ENCODE data around the gene TMCO4.
A peak's percentile ranks its signal among the peaks of the same experiment; 100 is the strongest.

TMCO4 gene

GRCh38 chr1:19682901-19683300 is 116.8 kb downstream of the TMCO4 start:
- no peak for DNase-seq

DNA sequence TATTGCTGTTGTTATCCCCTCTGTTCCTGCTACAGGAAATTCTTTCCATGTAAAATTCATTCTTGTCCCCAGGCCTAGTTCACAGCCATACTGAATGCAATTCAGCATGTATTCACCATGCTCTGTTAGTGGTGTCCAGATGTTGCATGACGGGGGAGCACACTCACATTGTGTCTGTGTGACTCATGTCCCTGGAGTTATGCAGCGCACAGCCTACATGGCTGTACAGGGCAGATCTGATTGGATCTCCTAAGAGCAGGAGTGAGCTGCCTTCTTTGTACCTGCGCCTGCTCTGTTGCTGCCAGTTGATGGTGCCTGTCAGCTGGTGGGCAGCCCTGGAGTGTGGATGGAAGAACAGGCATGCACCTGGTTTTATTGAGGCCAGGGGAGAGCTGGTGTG is 117.5 kb downstream of the TMCO4 start:
- no peak for DNase-seq

GRCh38 chr1:19680644-19681043 is 119.1 kb downstream of the TMCO4 start:
- DNase-seq: no peak

DNA sequence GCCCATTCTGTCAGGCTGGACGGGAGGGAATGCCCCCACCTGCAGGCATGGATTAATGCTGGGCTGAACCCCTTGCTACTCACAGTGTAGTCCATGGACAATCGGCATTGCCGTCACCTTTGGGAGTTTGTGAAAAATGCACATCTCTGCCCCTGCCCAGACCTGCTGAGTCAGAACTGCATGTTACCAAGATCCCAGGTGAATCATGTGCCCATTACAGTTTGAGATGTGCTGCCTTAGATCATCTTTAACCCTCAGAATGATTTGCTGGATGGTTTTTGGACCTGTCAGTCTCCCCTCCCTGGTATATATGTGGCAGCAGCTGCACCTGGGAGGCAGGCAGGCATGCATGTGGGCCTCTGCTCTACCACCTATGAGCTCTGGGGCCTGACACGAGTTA is 120.0 kb downstream of the TMCO4 start:
- no peak for DNase-seq

DNA sequence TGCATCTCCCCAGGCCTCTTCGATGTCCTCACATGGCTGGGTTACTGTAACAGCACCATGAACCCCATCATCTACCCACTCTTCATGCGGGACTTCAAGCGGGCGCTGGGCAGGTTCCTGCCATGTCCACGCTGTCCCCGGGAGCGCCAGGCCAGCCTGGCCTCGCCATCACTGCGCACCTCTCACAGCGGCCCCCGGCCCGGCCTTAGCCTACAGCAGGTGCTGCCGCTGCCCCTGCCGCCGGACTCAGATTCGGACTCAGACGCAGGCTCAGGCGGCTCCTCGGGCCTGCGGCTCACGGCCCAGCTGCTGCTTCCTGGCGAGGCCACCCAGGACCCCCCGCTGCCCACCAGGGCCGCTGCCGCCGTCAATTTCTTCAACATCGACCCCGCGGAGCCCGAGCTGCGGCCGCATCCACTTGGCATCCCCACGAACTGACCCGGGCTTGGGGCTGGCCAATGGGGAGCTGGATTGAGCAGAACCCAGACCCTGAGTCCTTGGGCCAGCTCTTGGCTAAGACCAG is 120.7 kb downstream of the TMCO4 start:
- DNase-seq: no peak

GRCh38 chr1:19678493-19678892 is 121.2 kb downstream of the TMCO4 start:
- no peak for DNase-seq

DNA sequence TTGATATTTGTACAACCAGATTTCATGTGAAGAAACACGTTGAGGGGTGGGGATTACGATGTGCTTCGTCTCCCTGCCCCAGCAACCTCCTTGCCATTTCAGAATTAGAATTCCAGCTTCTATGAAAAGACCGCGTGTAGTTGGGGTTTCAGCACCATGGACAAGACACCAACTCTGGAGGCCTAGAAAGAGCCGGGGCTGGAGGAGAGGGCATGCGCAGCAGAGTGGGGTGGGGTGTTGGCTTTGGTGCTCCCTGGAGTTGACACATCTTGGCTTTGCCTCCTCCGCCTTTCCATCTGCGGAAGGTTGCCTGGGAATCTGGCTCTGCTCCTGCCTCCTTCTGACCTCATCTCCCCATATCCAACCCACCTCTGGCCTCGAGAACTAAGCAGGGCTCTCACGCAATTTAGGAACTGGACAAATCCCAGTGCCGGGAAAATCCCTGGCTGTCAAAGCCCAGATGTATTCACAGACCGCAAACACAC is 123.2 kb downstream of the TMCO4 start:
- DNase-seq: peak; percentile 74

DNA sequence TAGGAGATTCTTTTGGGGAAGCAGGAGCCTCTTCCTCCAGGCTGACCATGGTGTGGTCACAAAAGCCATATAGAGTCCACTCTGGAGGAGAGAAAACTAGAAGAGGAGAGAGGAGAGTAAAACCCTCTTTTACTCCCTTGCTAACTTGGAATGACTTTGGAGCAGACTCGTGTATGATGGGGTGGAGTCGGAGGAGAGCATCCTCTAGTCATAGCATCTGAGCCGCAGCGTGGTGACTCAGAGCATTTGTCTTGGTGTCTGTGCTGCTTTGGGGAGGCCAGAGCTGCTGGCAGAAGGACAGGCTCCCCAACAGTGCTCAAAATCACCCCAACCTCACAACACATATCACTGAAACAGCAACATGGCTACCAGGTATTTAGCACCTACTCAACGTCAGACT is 123.9 kb downstream of the TMCO4 start:
- DNase-seq: no peak

GRCh38 chr1:19672237-19672636 is 127.5 kb downstream of the TMCO4 start:
- no peak for DNase-seq

GRCh38 chr1:19670787-19671186 is 128.9 kb downstream of the TMCO4 start:
- DNase-seq: no peak

- DNase-seq: no peak
Observed at GRCh38 chr1:19668888-19669287, 130.8 kb downstream of the TMCO4 start.

DNA sequence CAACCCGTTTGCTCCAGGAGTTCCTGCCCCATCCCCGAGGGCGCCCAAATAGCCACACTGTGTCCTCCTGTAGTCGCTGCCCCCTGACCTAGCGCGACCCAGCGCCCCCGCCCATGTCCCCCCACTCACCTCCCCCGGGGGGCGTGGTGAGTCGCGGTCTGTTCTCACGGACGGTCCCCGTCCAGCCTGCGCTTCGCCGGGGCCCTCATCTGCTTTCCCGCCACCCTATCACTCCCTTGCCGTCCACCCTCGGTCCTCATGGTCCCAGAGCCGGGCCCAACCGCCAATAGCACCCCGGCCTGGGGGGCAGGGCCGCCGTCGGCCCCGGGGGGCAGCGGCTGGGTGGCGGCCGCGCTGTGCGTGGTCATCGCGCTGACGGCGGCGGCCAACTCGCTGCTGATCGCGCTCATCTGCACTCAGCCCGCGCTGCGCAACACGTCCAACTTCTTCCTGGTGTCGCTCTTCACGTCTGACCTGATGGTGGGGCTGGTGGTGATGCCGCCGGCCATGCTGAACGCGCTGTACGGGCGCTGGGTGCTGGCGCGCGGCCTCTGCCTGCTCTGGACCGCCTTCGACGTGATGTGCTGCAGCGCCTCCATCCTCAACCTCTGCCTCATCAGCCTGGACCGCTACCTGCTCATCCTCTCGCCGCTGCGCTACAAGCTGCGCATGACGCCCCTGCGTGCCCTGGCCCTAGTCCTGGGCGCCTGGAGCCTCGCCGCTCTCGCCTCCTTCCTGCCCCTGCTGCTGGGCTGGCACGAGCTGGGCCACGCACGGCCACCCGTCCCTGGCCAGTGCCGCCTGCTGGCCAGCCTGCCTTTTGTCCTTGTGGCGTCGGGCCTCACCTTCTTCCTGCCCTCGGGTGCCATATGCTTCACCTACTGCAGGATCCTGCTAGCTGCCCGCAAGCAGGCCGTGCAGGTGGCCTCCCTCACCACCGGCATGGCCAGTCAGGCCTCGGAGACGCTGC is 133.9 kb downstream of the TMCO4 start:
- DNase-seq: no peak

- no peak for DNase-seq
Observed at GRCh38 chr1:19665186-19665495, 134.6 kb downstream of the TMCO4 start.

GRCh38 chr1:19664453-19665185 is 135.1 kb downstream of the TMCO4 start, which contains the start of gene HTR6:
Gene HTR6, plus strand, starts transcription at chr1:19664875. Its CDS starts 879 bp downstream, at chr1:19665754.
- no peak for DNase-seq

DNA sequence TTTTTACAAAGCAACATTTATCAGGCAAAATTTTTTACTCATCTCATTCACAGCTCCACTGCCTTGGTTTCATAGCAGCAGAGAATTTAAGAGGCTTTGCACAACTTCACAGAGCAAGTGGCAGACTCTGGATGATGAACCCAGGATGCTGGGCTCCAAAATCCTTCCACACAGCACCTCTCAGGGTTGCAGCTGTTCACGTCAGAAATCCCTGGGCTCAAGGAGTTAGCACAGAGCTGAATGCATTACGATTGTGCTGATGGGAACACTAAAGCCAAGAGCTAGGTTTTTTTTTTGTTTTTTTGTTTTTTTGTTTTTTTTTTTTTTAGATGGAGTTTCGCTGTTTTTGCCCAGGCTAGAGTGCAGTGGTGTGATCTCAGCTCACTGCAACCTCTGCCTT is 137.4 kb downstream of the TMCO4 start:
- DNase-seq: no peak

- no peak for DNase-seq
Observed at GRCh38 chr1:19661721-19662228, 137.9 kb downstream of the TMCO4 start.

GRCh38 chr1:19658186-19658585 is 141.5 kb downstream of the TMCO4 start:
- no peak for DNase-seq

GRCh38 chr1:19657511-19657910 is 142.2 kb downstream of the TMCO4 start:
- no peak for DNase-seq

DNA sequence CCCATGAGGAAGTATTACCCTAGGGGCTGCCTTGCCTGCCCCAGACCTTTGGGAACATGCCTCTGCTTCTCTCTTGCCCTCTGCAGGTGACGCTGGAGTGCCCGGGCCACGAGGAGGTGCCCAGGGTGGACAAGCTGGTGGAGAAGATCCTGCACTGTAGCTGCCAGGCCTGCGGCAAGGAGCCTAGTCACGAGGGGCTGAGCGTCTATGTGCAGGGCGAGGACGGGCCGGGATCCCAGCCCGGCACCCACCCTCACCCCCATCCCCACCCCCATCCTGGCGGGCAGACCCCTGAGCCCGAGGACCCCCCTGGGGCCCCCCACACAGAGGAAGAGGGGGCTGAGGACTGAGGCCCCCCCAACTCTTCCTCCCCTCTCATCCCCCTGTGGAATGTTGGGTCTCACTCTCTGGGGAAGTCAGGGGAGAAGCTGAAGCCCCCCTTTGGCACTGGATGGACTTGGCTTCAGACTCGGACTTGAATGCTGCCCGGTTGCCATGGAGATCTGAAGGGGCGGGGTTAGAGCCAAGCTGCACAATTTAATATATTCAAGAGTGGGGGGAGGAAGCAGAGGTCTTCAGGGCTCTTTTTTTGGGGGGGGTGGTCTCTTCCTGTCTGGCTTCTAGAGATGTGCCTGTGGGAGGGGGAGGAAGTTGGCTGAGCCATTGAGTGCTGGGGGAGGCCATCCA is 142.8 kb downstream of the TMCO4 start:
- DNase-seq: no peak

- DNase-seq: no peak
Observed at GRCh38 chr1:19656134-19656779, 143.5 kb downstream of the TMCO4 start.

DNA sequence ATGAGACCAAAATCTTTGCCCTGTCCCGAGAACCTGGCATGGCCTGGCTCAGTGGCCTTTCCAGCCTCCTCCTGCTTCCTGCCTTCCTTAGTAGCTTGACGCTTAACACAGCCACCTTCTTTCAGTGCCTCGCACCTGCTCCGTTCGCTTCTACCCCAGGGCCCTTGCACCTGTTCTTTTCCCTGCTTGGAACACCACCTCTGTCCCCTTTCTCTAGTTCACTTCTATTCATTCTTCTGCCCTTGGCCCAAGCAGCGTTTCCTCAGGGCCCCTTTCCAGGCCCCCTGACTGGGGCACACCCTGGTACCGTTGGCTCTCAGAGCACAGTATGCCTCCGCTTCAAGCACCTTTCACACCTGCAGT is 144.0 kb downstream of the TMCO4 start:
- no peak for DNase-seq
